SJCRH30 (cell line): ENCODE results near the gene GMEB2. TPM values are rescaled to one million over a fixed set of nuclear protein-coding genes. Genes with fewer than 3 reads are reported as not detected.
A peak's percentile ranks its signal among the peaks of the same experiment; 100 is the strongest.

ENCODE experiments used
- DNase-seq, 2 experiments: peaks; one replicate each; pipeline ENCODE4 v3.0.0-alpha.2; 2015 to 2020
- H3K27ac ChIP-seq: fragments of 250-450 bp; sonication (Bioruptor Pico); 2 replicates; pipeline ENCODE4 v1.5.1; 2020; ENCODE audit warnings: mild to moderate bottlenecking, moderate library complexity
- H3K27me3 ChIP-seq: fragments of 250-450 bp; sonication (Bioruptor Pico); 2 replicates; pipeline ENCODE4 v1.5.1; 2020; ENCODE audit warnings: mild to moderate bottlenecking, moderate library complexity
- H3K36me3 ChIP-seq: fragments of 250-450 bp; sonication (Bioruptor Pico); 2 replicates; pipeline ENCODE4 v1.5.1; 2020; ENCODE audit warnings: mild to moderate bottlenecking, moderate library complexity
- H3K4me1 ChIP-seq: fragments of 250-450 bp; sonication (Bioruptor Pico); 2 replicates; pipeline ENCODE4 v1.5.1; 2020; ENCODE audit warnings: mild to moderate bottlenecking, moderate library complexity
- H3K4me3 ChIP-seq: fragments of 250-450 bp; sonication (Bioruptor Pico); 2 replicates; pipeline ENCODE4 v1.5.1; 2020; ENCODE audit warnings: mild to moderate bottlenecking, moderate library complexity
- H3K9me3 ChIP-seq: fragments of 250-450 bp; sonication (Bioruptor Pico); replicated peaks from 2 replicates; pipeline ENCODE4 v1.5.1; 2020; ENCODE audit warnings: mild to moderate bottlenecking, moderate library complexity
- total RNA-seq: library from RNA; depleted of rRNA; stranded (reverse); fragments of >200 nt; shearing (Covaris generic); gene quantifications from 2 replicates; pipeline ENCODE4 v1.2.3, GENCODE V29; 2014

Gene GMEB2
- total RNA-seq, 1 experiment from 2014 or later = 19.5 TPM

DNA sequence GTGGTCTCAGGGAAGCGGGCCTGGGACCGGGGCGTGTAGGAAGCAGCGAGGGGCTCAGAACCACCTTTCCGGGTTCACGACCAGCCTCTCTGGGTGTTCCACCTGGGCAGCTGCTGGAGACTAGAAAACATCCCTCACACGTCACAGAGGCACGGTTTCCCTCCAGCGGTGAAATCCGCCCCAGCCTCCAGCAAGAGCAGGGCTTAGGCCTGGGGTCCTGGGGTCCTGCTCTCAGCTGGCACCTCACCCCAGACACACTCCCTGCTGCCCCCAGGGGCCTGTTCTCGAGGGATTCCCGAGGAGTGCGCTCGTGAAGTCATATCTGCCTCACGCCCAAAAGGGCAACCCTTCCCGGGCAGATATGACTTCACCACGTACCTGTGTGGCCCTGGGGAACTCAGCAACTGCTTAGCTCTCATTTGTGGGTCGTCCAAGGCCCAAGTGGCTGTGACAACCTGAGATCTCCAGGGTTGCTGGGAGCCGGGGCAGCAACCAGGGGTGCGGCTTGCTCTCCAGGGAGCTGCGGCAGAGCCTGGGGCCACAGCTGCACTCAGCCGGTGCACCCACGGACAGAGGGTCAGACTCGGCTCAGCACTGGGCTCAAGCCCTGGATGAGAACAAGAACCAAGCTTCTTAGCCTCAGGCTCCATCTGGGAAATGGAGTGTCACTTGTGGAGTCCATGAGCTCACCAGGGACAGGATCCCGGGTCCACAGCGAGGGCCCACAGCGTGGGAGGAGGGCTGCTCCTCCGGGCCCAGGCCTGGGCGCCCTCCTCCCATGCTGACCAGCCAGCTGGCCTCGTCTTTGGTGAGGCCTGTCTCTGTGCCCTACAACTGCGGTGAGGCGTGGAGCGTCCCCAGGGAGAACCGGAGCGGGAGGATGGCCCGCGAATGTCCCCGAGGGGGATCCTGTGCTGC is 72.3 kb downstream of the GMEB2 start:
- H3K27ac ChIP-seq = no peak overlapping the region
- no peak for DNase-seq
- no peaks in the 10 kb centered on the region for H3K9me3 ChIP-seq
- H3K27me3 ChIP-seq = peaks cover 17% of the 10 kb centered on the region
- peaks cover 8% of the 10 kb centered on the region; the same call in 1 of the 2 replicates for H3K4me1 ChIP-seq
- no peak overlapping the region for H3K4me3 ChIP-seq
- no peaks in the 10 kb centered on the region for H3K36me3 ChIP-seq

DNA sequence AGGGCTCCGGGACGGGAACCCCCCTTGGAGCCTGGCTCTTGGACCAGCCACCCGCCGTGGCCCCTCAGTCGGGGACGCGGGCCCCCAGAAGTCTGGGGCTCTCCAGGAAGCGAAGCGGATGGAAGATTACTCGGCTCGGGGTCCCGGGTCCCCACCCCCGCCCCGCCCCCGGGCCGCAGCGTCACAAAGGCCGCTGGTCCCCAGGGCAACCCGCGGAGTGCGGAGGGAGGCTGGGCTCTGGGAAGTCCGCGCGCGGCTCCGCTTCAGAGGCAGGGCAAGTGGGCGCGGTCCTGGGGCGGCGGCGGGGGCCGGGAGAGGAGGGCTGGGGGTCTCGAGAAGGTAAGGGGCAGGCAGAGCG is 73.0 kb downstream of the GMEB2 start, which contains the start of gene FNDC11:
Gene FNDC11, plus strand, starts transcription at position 227 of the 358 bp plus-strand sequence. CDS start 1,505 bp downstream, outside the sequence.
- peaks cover 8% of the 10 kb centered on the region; the same call in 1 of the 2 replicates for H3K4me1 ChIP-seq
- no peak within 1 kb of the TSS for H3K4me3 ChIP-seq
- no peak within 1 kb of the TSS for H3K27ac ChIP-seq
- no peak for DNase-seq
- H3K9me3 ChIP-seq = no peaks in the 10 kb centered on the region
- no peaks in the 10 kb centered on the region for H3K36me3 ChIP-seq
- peaks cover 20% of the 10 kb centered on the region for H3K27me3 ChIP-seq

DNA sequence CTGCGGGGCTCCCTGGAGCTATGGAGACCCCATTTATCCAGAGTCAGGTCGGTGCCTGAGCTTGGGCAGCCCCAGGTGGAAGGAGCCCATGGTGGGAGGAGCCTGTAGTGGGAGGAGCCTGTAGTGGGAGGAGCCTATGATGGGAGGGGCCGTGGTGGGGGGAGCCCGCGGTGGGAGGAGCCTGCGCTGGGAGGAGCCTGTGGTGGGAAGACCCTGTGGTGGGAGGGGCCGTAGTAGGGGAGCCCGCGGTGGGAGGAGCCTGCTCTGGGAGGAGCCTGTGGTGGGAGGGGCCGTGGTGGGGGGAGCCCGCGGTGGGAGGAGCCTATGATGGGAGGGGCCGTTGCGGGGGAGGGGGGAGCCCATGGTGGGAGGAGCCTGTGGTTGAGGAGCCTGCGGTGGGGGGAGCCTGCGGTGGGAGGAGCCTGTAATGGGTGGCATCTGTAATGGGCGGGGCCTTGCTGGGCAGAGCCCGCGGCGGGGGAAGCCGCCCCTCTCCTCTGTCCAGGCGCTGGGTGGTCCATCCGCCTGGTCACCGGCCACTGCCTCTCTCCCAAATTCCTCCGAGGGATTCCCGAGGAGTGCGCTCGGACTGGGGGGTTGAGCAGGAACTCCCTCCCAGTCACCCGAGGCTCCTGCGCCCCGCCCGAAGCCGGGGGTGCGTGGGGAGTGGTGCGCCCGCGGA is 73.5 kb downstream of the GMEB2 start:
- no peak overlapping the region for H3K27ac ChIP-seq
- peaks cover 24% of the 10 kb centered on the region for H3K27me3 ChIP-seq
- DNase-seq = peak; percentile 74 to 75
- H3K9me3 ChIP-seq = no peaks in the 10 kb centered on the region
- H3K4me1 ChIP-seq = peaks cover 8% of the 10 kb centered on the region; the same call in 1 of the 2 replicates
- no peak overlapping the region for H3K4me3 ChIP-seq
- H3K36me3 ChIP-seq = no peaks in the 10 kb centered on the region

DNA sequence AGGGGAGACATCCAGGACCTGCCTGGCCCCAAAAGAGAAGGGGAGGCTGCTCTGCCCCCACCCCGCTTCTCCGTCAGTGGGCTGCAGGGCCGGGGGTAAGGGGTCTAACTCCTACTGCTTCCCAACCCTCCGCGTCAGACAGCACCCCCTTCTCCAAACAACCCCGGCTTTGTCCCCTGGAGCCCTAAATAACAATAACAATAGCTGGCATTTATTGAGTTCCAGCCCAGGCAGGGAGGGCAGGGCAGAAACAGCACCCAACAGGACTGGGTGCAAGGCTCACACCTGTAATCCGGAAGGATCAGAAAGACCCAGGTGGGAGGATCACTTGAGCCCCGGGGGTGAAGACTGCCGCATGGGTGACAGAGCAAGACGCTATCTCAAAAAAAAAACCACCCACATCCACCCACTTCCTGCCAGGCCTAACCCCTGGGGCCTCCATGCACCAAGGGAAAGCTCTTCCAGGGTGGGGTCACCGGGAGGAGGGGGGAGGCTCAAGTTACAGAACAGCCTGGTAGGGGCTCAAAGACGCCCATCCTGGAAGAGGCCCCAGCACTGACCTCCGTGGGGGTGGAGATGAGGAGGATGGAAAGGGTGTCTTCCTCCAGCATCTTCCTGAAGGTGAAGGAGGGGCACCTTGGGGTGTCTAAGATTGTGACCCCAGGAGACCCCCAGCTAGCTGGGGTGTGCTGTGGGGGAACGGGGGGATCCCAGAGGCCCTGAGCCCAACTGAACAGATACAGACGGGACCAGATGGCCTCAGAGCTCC is 74.2 kb downstream of the GMEB2 start:
- Histone ChIP-seq H3K9me3 (no peaks in the 10 kb centered on the region), H3K4me3 (no peak overlapping the region), H3K4me1 (peaks cover 8% of the 10 kb centered on the region; the same call in 1 of the 2 replicates), H3K27ac (no peak overlapping the region), H3K36me3 (no peaks in the 10 kb centered on the region), H3K27me3 (peaks cover 30% of the 10 kb centered on the region)
- DNase-seq = peak in 1 of 2 experiments; percentile 66

DNA sequence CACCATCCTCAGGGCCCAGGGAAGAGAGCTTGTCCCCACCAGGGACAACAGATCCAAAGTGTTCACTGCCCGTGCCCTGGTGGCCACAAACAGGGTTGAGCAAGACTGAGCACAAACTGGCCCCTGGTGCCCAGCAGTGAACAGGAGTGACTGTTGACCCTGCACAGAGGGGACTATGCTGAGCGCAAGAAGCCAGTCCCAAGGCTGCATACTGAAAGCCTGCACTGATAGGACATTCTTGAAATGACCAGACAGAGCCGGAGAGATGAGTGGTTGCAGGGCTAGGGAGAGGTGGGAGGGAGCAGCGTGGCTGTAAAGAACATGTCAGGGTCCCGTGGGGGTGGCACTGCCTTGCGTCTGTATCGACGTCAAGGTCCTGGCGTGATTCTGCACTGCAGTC is 75.8 kb downstream of the GMEB2 start:
- no peaks in the 10 kb centered on the region for H3K36me3 ChIP-seq
- H3K4me1 ChIP-seq = peaks cover 8% of the 10 kb centered on the region; the same call in 1 of the 2 replicates

DNA sequence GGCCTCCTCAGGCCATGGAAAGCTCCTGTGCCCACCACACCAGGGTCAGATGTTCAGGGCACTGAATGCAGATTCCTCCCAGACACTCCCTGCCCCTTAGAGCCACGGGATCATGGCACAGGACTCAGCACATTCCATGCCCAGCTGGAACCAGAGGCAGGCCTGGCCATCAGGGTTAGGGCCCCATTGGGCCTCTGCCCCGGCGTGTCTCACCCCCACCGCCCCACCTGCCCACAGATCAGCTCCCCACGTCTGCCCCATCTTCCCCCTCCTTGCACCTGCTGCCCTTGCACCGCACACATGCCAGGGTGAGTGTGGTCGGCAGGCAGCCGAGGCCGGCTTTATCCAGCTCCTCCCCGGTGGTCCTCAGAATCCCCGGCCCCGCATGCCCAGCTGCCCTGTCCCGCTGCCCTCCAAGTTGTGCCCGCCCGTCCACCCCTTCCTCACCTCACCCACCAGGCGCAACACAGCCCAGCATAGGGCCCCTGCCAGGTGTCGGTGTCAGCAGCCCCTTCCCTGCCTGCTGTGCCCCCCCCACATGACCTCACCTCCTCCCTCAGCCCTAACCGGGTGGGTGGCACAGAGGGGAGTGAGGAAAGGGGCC is 77.1 kb downstream of the GMEB2 start:
- H3K4me3 ChIP-seq = no peak overlapping the region
- H3K36me3 ChIP-seq = no peaks in the 10 kb centered on the region
- peaks cover 8% of the 10 kb centered on the region; the same call in 1 of the 2 replicates for H3K4me1 ChIP-seq
- H3K27me3 ChIP-seq = peaks cover 51% of the 10 kb centered on the region
- no peak for DNase-seq
- no peaks in the 10 kb centered on the region for H3K9me3 ChIP-seq
- no peak overlapping the region for H3K27ac ChIP-seq

More for the DNA sequence above, 75.8 kb downstream of the GMEB2 start:
- no peak overlapping the region for H3K27ac ChIP-seq
- peaks cover 40% of the 10 kb centered on the region for H3K27me3 ChIP-seq
- no peak for DNase-seq
- no peaks in the 10 kb centered on the region for H3K9me3 ChIP-seq
- no peak overlapping the region for H3K4me3 ChIP-seq

DNA sequence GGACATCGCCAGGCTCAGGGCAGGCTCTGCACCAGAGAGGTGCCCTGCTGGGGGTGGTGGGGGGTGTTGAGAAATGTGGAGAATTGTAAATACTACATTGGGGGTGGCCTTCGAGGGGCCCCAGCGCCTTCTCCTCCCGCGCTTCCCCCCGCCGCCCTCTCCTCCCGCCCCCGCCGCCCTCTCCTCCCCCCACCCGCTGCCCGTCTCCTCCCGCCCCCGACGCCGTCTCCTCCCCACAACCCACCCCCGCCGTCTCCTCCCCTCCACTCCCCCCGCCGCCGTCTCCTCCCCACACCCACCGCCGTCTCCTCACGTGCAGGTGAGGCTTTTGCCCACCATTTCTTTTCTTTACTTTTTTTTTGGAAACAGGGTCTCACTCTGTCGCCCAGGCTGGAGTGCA is 77.9 kb downstream of the GMEB2 start:
- peaks cover 59% of the 10 kb centered on the region for H3K27me3 ChIP-seq
- H3K27ac ChIP-seq = no peak overlapping the region
- peaks cover 8% of the 10 kb centered on the region; the same call in 1 of the 2 replicates for H3K4me1 ChIP-seq
- H3K9me3 ChIP-seq = no peaks in the 10 kb centered on the region
- H3K36me3 ChIP-seq = no peaks in the 10 kb centered on the region
- no peak for DNase-seq
- no peak overlapping the region for H3K4me3 ChIP-seq

DNA sequence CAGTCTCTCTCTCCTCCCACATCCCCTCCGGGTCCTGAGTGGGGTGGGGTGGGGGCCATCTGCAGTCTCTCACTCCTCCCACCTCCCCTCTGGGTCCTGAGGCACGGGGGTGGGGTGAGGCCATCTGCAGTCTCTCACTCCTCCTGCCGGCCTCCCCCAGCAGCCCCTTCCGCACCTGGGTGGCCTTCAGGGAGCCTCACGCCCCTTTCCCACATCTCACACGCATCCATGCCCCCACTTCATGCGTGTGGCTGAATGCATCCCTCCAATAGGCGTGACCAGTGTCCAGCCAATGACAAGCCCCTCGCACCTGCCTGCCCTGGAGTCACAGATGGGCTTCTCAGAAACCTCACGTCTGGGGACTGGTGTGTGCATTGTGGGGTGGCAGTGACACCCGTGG is 78.4 kb downstream of the GMEB2 start:
- no peaks in the 10 kb centered on the region for H3K36me3 ChIP-seq
- H3K9me3 ChIP-seq = no peaks in the 10 kb centered on the region
- H3K4me1 ChIP-seq = peaks cover 8% of the 10 kb centered on the region; the same call in 1 of the 2 replicates
- H3K4me3 ChIP-seq = no peak overlapping the region
- no peak overlapping the region for H3K27ac ChIP-seq
- DNase-seq = no peak
- peaks cover 64% of the 10 kb centered on the region for H3K27me3 ChIP-seq

DNA sequence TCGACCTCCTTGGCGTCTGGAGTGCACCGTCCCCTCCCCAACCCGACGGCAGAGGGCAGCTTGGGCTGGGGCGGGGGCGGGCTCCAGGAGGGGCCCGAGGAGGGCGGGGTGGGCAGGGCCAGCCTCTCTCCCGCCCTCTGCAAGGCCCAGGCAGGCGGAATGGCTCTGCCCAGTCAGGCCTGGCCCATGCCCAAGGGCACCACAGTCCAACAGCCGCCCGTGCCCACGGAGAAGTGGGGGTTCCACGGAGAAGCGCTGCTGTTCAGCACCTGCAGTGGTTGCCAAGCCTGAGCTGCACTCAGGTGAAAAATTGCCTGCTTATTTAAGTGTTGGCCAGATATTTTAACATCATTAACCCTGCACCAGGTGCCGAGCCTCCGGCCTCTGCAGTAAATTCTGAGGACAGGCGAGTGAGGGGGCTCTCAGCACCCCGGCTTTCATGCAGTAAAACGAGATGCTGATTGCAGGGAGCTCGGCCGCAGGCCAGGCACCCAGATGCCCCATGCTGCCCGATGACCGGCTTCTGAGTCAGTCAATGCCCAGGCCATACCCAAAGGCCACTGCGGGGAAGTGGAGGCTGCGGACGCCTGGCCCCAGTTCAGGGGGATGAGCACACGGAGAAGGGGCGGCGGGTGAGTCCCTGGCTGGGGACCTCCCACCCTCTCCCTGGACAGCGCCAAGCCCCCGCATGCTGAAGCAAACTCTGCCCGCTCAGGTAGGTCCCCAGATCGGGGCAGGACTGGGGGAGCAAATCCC is 79.0 kb downstream of the GMEB2 start, which contains the start of gene SRMS:
Gene SRMS, minus strand, starts transcription at position 25 of the 756 bp plus-strand sequence. CDS start 286 bp downstream, outside the sequence.
- no peak within 1 kb of the TSS for H3K4me3 ChIP-seq
- no peak for DNase-seq
- H3K27ac ChIP-seq = no peak within 1 kb of the TSS
- H3K36me3 ChIP-seq = no peaks in the 10 kb centered on the region
- H3K9me3 ChIP-seq = no peaks in the 10 kb centered on the region
- H3K4me1 ChIP-seq = peaks cover 6% of the 10 kb centered on the region; the same call in 1 of the 2 replicates
- H3K27me3 ChIP-seq = peaks cover 70% of the 10 kb centered on the region

DNA sequence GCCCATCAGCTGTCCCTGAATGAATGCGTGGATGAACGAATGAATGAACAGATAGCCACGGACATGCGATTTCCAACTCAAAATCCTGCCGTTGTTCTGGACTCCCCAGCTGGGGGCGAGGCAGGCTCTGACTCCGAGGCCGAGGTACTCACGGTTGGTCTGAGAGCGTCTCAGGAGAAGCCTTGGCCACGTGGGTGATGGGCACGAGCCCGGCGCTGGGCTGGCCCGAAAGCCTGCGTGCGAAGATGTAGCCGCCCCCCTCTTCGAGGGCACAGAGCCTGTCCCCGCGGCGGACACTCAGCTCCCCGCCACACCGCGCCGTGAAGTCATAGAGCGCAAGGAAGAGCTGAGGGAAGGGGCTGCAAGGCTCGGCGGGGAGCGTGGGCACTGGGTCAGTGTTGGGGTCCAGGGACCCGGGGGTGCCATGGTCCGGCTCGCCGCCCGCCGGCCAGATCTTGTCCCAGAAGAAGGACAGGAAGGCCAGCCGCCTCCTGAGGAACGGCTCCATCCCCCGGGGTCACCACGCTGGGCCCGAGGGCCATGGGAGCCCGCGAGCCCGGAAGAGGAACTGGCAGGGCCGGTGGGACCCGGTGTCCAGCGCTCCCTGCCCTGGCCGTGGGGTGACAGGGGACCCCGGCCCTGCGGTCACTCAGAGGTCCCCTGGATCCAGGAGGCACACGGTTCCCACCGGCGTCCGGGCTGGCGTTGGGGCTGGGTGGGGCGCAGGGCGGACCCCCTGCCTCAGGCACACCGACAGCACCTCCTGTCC is 79.8 kb downstream of the GMEB2 start:
- Histone ChIP-seq H3K27ac (no peak overlapping the region), H3K36me3 (no peaks in the 10 kb centered on the region), H3K27me3 (peaks cover 70% of the 10 kb centered on the region), H3K4me3 (no peak overlapping the region), H3K9me3 (no peaks in the 10 kb centered on the region), H3K4me1 (no peaks in the 10 kb centered on the region)
- DNase-seq = no peak

DNA sequence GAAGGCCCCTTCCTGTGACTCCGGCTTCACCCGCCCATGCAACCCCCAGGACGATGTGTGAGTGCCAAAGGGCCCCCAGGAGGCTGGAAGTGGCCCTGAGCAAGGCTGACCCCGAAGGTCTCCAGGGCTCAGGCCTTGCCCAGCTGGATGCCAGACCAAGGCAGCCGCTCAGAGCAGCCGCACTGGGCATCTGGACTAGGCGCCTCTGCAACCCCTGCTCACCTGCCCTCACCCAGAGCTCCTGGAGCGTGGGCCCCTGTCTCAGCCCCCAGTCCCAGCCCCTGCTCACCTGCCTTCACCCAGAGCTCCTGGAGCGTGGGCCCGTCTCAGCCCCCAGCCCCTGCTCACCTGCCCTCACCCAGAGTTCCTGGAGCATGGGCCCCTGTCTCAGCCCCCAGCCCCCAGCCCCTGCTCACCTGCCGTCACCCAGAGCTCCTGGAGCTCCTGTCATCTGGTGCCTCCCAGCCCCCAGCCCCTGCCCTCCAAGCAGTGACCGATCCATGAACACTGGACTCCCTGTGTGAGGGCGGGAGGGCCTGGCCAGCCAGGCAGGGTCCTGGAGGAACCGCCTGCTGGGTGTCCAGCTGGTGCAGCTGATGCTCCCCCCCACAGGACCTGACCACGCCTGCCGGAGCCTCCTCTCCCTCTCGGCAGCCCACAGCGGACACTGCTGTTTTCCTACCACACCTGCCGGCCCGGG is 80.5 kb downstream of the GMEB2 start:
- H3K9me3 ChIP-seq = no peaks in the 10 kb centered on the region
- no peaks in the 10 kb centered on the region for H3K36me3 ChIP-seq
- H3K27ac ChIP-seq = no peak overlapping the region
- DNase-seq = no peak
- peaks cover 70% of the 10 kb centered on the region for H3K27me3 ChIP-seq
- no peak overlapping the region for H3K4me3 ChIP-seq
- no peaks in the 10 kb centered on the region for H3K4me1 ChIP-seq

DNA sequence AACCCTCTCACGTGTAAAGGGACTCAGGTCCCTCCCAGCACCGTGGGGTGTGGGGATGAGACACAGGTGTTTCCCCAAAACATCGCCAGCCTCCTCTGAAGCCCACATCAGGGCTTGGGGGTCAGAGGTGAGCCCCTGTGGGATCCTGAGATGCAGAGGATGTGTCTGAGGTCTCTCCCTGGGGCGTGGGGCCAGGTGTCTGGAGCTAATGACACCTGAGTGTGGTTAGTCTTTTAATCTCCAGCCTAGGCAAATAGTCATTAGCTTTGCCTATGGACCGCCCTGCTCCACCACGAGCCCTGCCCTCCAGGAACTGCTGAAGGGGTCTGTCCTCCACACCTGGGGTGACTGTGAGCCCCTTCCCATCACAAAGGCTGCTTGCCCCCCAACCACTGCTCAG is 81.1 kb downstream of the GMEB2 start:
- H3K27me3 ChIP-seq = peaks cover 68% of the 10 kb centered on the region
- no peak for DNase-seq
- no peaks in the 10 kb centered on the region for H3K36me3 ChIP-seq
- H3K9me3 ChIP-seq = no peaks in the 10 kb centered on the region
- H3K4me1 ChIP-seq = no peaks in the 10 kb centered on the region
- H3K27ac ChIP-seq = no peak overlapping the region
- H3K4me3 ChIP-seq = no peak overlapping the region
